Smooth muscle cell (in vitro differentiated cells): ENCODE results near the gene TNFSF12. TPM values are rescaled to one million over a fixed set of nuclear protein-coding genes. Genes with fewer than 3 reads are reported as not detected.

Experiments used
- DNase-seq: peaks from one replicate; lab custom pipeline; 2025; ENCODE audit not compliant: unreplicated experiment; lab: John Stamatoyannopoulos, UW
- H2AFZ ChIP-seq: fragments of 200-600 bp; sonication (generic); 2 replicates; pipeline ENCODE4 v1.6.0; 2016; ENCODE audit warnings: antibody characterized with exemption, low read depth, mild to moderate bottlenecking
- H3F3A ChIP-seq: fragments of 200-600 bp; sonication (generic); 2 replicates; pipeline ENCODE4 v1.6.0; 2017; ENCODE audit warnings: antibody characterized with exemption, low read depth
- H3K27ac ChIP-seq: fragments of 200-600 bp; sonication (generic); 2 replicates; pipeline ENCODE4 v1.5.1; 2016; ENCODE audit warnings: low read depth, mild to moderate bottlenecking
- H3K27me3 ChIP-seq: fragments of 200-600 bp; sonication (generic); 2 replicates; pipeline ENCODE4 v1.6.1; 2016; ENCODE audit warnings: low read depth, mild to moderate bottlenecking
- H3K36me3 ChIP-seq: fragments of 200-600 bp; sonication (generic); 2 replicates; pipeline ENCODE4 v1.5.1; 2016; ENCODE audit warnings: low read depth
- H3K4me1 ChIP-seq: fragments of 200-600 bp; sonication (generic); 2 replicates; pipeline ENCODE4 v1.5.1; 2016; ENCODE audit warnings: low read depth
- H3K4me2 ChIP-seq: fragments of 200-600 bp; sonication (generic); 2 replicates; pipeline ENCODE4 v1.6.0; 2016; ENCODE audit warnings: mild to moderate bottlenecking
- H3K4me3 ChIP-seq: fragments of 200-600 bp; sonication (generic); 2 replicates; pipeline ENCODE4 v1.5.1; 2016; ENCODE audit warnings: mild to moderate bottlenecking
- H3K79me2 ChIP-seq: fragments of 200-600 bp; sonication (generic); 2 replicates; pipeline ENCODE4 v1.6.0; 2016; ENCODE audit warnings: low read depth, mild to moderate bottlenecking
- H3K9ac ChIP-seq: fragments of 200-600 bp; sonication (generic); 2 replicates; pipeline ENCODE4 v1.6.0; 2016; ENCODE audit warnings: low read depth
- H3K9me3 ChIP-seq: fragments of 200-600 bp; sonication (generic); replicated peaks from 2 replicates; pipeline ENCODE4 v1.5.1; 2016; ENCODE audit warnings: low read depth
- H4K20me1 ChIP-seq: fragments of 200-600 bp; sonication (generic); 2 replicates; pipeline ENCODE4 v1.6.0; 2016; ENCODE audit warnings: low read depth
- CTCF ChIP-seq: fragments of 200-600 bp; sonication (generic); IDR thresholded peaks from 2 replicates; pipeline ENCODE4 v1.5.1; 2017; ENCODE audit warnings: borderline replicate concordance, mild to moderate bottlenecking, antibody characterized with exemption; ENCODE audit not compliant: insufficient read depth, poor library complexity, severe bottlenecking
- WGBS: methylation state at CpG from one replicate; pipeline ENCODE4 v1.1.7; 2016; ENCODE audit warnings: low lambda C conversion rate; 5-methylcytosine and 5-hydroxymethylcytosine counted together
- polyA plus RNA-seq: library from polyadenylated mRNA; unstranded; fragments of >200 nt; fragmentation: Nextera tagmentation; extraction: Ambion mirVana; gene quantifications from 2 replicates; pipeline ENCODE4 v1.2.1, GENCODE V29; 2016
- total RNA-seq: library from RNA; depleted of rRNA; stranded (reverse); fragments of >200 nt; gene quantifications from 2 replicates; pipeline ENCODE4 v1.2.3, GENCODE V29; 2014

TNFSF12 gene
- total and polyA plus RNA-seq, 2 experiments from 2014 or later, result 6.2 to 13.6 TPM

- TF ChIP-seq CTCF, result no peak
- no peaks in the 10 kb centered on the region for H3K9me3 ChIP-seq
- no peaks in the 10 kb centered on the region for H3F3A ChIP-seq
- no peak overlapping the region for H3K9ac ChIP-seq
- H3K4me1 ChIP-seq, result peaks cover 11% of the 10 kb centered on the region
- DNase-seq, result no peak
- H3K36me3 ChIP-seq, result no peaks in the 10 kb centered on the region
- H4K20me1 ChIP-seq, result no peaks in the 10 kb centered on the region
- H3K79me2 ChIP-seq, result no peaks in the 10 kb centered on the region
- no peak overlapping the region for H3K27ac ChIP-seq
- H3K4me3 ChIP-seq, result no peak overlapping the region
- no peaks in the 10 kb centered on the region for H3K27me3 ChIP-seq
- H2AFZ ChIP-seq, result no peak overlapping the region
- H3K4me2 ChIP-seq, result no peak overlapping the region
- 94% methylated on average over 1 of the region's 1 CpG for WGBS
Observed at GRCh38 chr17:7553356-7553755, 4.5 kb downstream of the TNFSF12 start.

- Histone ChIP-seq H3K4me2 (no peak overlapping the region), H3K4me3 (no peak overlapping the region), H4K20me1 (no peaks in the 10 kb centered on the region), H3K9ac (no peak overlapping the region), H3F3A (no peaks in the 10 kb centered on the region), H3K79me2 (no peaks in the 10 kb centered on the region), H2AFZ (no peak overlapping the region), H3K36me3 (no peaks in the 10 kb centered on the region), H3K9me3 (no peaks in the 10 kb centered on the region), H3K4me1 (peaks cover 15% of the 10 kb centered on the region), H3K27me3 (no peaks in the 10 kb centered on the region), H3K27ac (no peak overlapping the region)
- DNase-seq, result no peak
- WGBS, result 77% methylated on average over 10 of the region's 10 CpGs
- TF ChIP-seq CTCF, result no peak
Observed at GRCh38 chr17:7555320-7555948, 6.6 kb downstream of the TNFSF12 start.

GRCh38 chr17:7556627-7557026 is 7.8 kb downstream of the TNFSF12 start:
- H3K4me1 ChIP-seq, result peaks cover 19% of the 10 kb centered on the region
- 98% methylated on average over 12 of the region's 12 CpGs for WGBS
- H3K4me3 ChIP-seq, result no peak overlapping the region
- H3K27ac ChIP-seq, result no peak overlapping the region
- no peak for TF ChIP-seq CTCF
- no peaks in the 10 kb centered on the region for H3K9me3 ChIP-seq
- H3F3A ChIP-seq, result no peaks in the 10 kb centered on the region
- no peaks in the 10 kb centered on the region for H3K79me2 ChIP-seq
- H4K20me1 ChIP-seq, result no peaks in the 10 kb centered on the region
- no peaks in the 10 kb centered on the region for H3K36me3 ChIP-seq
- no peaks in the 10 kb centered on the region for H3K27me3 ChIP-seq
- no peak overlapping the region for H2AFZ ChIP-seq
- no peak overlapping the region for H3K4me2 ChIP-seq
- H3K9ac ChIP-seq, result no peak overlapping the region
- DNase-seq, result no peak

- no peak for TF ChIP-seq CTCF
- no peak overlapping the region for H3K4me2 ChIP-seq
- no peaks in the 10 kb centered on the region for H3K9me3 ChIP-seq
- no peak overlapping the region for H3K27ac ChIP-seq
- H3K4me3 ChIP-seq, result no peak overlapping the region
- H2AFZ ChIP-seq, result no peak overlapping the region
- peaks cover 19% of the 10 kb centered on the region for H3K4me1 ChIP-seq
- no peak overlapping the region for H3K9ac ChIP-seq
- H3K27me3 ChIP-seq, result no peaks in the 10 kb centered on the region
- H4K20me1 ChIP-seq, result no peaks in the 10 kb centered on the region
- WGBS, result 76% methylated on average over 16 of the region's 19 CpGs
- peaks cover 1% of the 10 kb centered on the region for H3F3A ChIP-seq
- H3K79me2 ChIP-seq, result peaks cover 3% of the 10 kb centered on the region
- H3K36me3 ChIP-seq, result no peaks in the 10 kb centered on the region
- no peak for DNase-seq
Observed at GRCh38 chr17:7557147-7557764, 8.4 kb downstream of the TNFSF12 start.
